LoVo (cell line): ENCODE measurements around the gene FOXE3.

Experiments
- DNase-seq: peaks from one replicate; pipeline ENCODE4 v3.0.0-alpha.2; 2016; ENCODE audit warnings: low spot score

Gene FOXE3

DNA sequence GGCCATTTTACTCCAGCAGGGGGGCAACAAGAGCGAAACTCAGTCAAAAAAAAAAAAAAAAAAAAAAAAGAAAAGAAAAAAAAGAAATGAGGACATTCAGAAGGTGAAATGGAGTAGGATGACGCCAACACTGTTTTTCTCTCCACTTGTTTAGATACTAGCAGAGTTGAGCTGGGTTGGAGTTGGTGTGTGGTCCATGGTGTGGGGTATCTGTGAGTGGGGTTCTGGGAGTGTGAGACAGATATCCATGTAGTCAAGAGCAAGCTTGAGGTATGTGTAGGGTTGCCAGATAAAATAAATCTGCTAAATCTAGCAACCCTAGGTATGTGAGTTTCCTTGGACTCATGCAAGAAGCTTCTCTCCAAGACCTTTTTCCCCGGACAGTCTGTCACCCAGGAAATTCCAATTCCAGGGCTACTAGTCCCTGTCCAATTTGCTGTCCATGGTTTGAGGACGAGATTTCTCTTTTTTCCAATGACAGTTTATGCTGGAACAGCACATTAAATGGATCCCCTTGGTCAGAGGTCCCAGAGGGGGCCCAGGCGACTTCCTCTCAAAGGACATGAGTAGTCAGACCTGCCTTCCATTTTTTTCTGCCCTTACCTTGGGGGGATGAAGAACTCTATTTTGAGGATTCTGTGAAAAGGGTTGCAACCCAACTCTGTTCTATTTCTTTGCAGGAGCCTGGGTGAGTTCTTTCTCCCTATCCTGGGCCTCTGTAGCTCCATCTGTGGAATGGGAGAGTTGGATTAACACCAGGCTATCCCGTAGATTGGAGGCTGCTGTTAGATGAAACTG, 19.6 kb downstream of the FOXE3 start:
- DNase-seq, result no peak

GRCh38 chr1:47436304-47436978, 20.4 kb downstream of the FOXE3 start:
- peak; percentile 82 for DNase-seq

GRCh38 chr1:47436979-47437446, 20.9 kb downstream of the FOXE3 start:
- DNase-seq, result peak; percentile 28

GRCh38 chr1:47437447-47438164, 21.5 kb downstream of the FOXE3 start, which contains the start of gene FOXD2:
Gene FOXD2 (plus strand): TSS chr1:47438044. CDS start chr1:47438136, 92 bp downstream.
- peak; percentile 90 for DNase-seq

GRCh38 chr1:47438165-47439016, 22.3 kb downstream of the FOXE3 start:
- DNase-seq, result no peak

DNA sequence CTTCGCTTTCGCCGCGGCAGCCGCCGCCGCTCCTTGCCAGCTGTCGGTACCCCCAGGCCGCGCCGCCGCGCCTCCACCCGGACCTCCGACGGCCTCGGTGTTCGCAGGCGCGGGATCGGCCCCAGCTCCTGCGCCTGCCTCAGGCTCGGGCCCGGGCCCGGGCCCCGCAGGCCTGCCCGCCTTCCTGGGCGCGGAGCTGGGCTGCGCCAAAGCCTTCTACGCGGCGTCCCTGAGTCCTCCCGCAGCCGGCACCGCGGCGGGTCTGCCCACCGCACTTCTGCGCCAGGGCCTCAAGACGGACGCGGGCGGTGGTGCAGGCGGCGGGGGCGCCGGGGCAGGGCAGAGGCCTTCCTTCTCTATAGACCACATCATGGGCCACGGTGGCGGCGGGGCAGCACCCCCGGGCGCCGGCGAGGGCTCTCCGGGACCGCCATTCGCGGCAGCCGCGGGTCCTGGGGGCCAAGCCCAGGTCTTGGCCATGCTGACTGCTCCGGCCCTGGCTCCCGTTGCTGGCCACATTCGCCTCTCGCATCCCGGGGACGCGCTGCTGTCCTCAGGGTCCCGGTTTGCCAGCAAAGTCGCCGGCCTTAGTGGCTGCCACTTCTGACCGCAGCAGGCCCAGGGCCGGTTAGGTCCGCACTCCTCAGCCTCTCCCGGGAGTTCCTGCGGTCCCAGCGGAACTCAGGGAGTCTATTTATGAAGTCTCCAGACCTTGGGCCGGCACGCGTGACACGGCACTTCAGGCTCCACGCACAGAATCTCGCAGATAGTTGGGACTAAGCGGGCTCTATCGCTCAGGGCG, 23.1 kb downstream of the FOXE3 start:
- no peak for DNase-seq

- DNase-seq, result no peak
These were observed 23.9 kb downstream of the FOXE3 start for GRCh38 chr1:47439819-47440598.

DNA sequence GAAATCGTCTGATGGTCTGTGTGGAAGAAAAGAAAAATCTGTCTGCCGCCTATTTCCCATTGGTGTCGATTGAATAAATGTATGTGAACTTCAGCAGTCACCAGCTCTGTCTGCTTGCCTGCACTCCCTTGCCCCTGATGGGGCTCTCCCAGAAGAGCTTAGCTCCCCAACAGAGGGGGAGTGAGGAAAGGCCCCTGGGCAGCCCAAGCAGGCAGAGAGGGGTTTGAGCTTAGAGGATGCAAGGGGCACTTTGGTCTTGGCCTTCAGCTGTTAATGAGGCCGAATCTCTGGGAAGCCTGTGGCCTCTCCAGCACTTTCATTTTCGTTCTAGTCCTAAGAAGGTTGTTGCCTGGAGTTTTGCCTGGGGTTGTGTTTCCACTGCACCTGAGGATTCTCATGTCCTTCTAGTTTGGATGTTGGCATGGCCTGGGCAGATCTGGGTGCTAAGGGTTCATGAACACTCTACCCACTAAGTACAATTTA, 24.6 kb downstream of the FOXE3 start:
- DNase-seq, result no peak

- no peak for DNase-seq
These were observed 25.5 kb downstream of the FOXE3 start for GRCh38 chr1:47441450-47442106.

DNA sequence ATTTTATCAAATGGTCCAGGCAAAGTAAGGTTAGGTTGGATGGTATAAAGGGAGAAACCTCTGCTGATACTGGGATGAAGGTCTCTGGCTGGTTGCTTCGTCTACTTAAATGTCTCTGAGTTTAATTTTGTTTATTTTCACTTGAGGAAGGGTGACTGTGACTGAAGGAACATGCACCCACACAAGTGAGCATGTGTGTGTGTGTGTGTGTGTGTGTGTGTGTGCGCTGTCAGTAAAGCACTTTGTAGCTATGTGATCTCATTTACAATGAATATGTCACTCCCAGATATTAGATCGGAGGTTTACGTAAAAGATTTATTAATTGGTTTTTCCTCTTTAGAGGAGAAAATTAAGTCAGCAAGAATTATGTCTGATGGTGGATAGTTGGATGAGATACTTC, 26.1 kb downstream of the FOXE3 start:
- no peak for DNase-seq

GRCh38 chr1:47442842-47443529, 26.9 kb downstream of the FOXE3 start:
- no peak for DNase-seq

DNA sequence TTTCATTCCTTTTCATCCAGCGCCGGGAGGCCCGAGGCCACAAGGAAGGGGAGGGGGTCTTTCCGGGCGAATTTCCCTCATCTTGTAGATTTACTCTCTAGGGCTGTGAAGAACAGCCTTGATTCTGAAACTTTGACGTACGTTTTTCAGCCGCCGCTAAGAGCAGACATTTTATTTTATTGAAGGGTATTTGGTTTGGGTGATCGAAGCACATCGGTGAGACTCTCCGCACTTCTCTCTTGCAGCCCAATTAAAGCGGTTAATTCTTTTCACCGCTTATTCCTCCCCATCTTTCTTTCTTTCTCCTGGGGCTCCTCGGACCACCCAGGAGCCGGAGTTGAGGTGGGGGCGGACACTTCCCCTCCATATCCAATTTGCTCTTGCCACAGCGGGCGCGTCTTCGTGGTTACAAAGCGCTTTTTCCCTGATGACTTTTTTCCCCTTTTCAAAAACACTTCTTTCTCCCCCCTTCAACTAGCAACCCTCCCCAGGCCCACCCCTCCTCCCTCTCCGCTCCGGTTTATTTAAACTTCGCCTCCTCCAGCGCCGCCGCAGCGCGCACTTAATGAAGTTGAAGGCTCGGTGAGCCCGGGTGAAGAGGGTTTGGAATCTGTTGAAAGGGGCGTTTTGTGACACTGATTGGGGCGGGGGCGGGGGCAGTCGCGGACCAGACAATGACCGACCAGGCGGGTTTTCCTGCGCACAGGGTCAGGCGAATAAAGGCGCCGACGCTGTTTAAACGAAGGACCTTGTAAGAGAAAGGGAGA, 27.6 kb downstream of the FOXE3 start:
- DNase-seq, result no peak

- no peak for DNase-seq
These were observed 28.1 kb downstream of the FOXE3 start for GRCh38 chr1:47444297-47444561.

GRCh38 chr1:47444562-47445465, 28.7 kb downstream of the FOXE3 start:
- DNase-seq, result no peak

GRCh38 chr1:47445823-47446550, 29.9 kb downstream of the FOXE3 start:
- DNase-seq, result no peak

- DNase-seq, result no peak
These were observed 32.6 kb downstream of the FOXE3 start for GRCh38 chr1:47448462-47449222.
